HCT116 (cell line): Measurements from ENCODE around the gene CARD9. TPM values are rescaled to one million over a fixed set of nuclear protein-coding genes. Genes with fewer than 3 reads are reported as not detected.
A peak's percentile ranks its signal among the peaks of the same experiment; 100 is the strongest.

Experiments
- ATAC-seq: fragments of 200-7000 bp; cut with Tn5 transposase; 2 replicates; pipeline ENCODE4 v1.9.1; 2020; ENCODE audit warnings: mild to moderate bottlenecking, moderate library complexity
- BruUV-seq: library from RNA; stranded (reverse); fragments of 400-500 nt; replicated peaks from 2 replicates; lab custom pipeline; 2021; lab: Mats Ljungman, UMichigan
- CTCF ChIA-PET: fragments of 300-600 bp; sonication (Branson Sonifier 250); formaldehyde crosslinking; loops from one replicate; lab custom pipeline; 2021; ENCODE audit warnings: antibody characterized with exemption; lab: Charles Lee
- POLR2A ChIA-PET: fragments of 300-600, 350-600 bp; sonication (Branson Sonifier 250); formaldehyde crosslinking; loops from one replicate; lab custom pipeline; 2021; ENCODE audit warnings: antibody characterized with exemption; lab: Charles Lee
- RAD21 ChIA-PET, 2 experiments: fragments of 300-600 bp; sonication (Branson Sonifier 250); formaldehyde crosslinking; loops; one replicate each; lab custom pipeline; 2023; ENCODE audit warnings: low total read pairs in 2 of 2; ENCODE audit not compliant: uncharacterized antibody in 2 of 2, unreplicated experiment in 2 of 2, low non-redundant PET in 1 of 2; lab: Charles Lee
- DNase-seq: peaks from one replicate; pipeline ENCODE4 v3.0.0-alpha.2; 2010; ENCODE audit warnings: low read depth, low spot score
- H2AFZ ChIP-seq: fragments of 200-600 bp; shearing (Covaris generic), sonication (generic); 2 replicates; pipeline ENCODE4 v1.6.1; 2017; ENCODE audit warnings: low read depth, mixed run types, mixed read lengths, antibody characterized with exemption, low read length; ENCODE audit not compliant: poor library complexity, severe bottlenecking
- H3K27ac ChIP-seq: 2 replicates; pipeline ENCODE4 v1.5.1; 2012; ENCODE audit warnings: low read depth, low read length
- H3K27me3 ChIP-seq: fragments of 200-600 bp; sonication (generic); 2 replicates; pipeline ENCODE4 v1.6.1; 2016; ENCODE audit warnings: mixed run types, low read length, mixed read lengths; ENCODE audit not compliant: insufficient read depth
- H3K36me3 ChIP-seq, 2 experiments: fragments of 200-500 bp in 1 of 2; fragments of 200-600 bp in 1 of 2; sonication (Bioruptor generic) in 1 of 2; sonication (generic) in 1 of 2; 2 replicates each; pipeline versions ENCODE4 v1.5.1 to v1.6.1; 2014 to 2016; ENCODE audit warnings: low read length in 2 of 2, inconsistent platforms in 1 of 2, mixed read lengths in 1 of 2, mixed run types in 1 of 2; ENCODE audit not compliant: insufficient read depth in 2 of 2, control insufficient read depth in 1 of 2
- H3K4me1 ChIP-seq, 2 experiments: fragments of 200-600 bp in 1 of 2; sonication (generic) in 1 of 2; 2 replicates each; pipeline versions ENCODE4 v1.5.1 to v1.6.1; 2012 to 2017; ENCODE audit warnings: low read length in 2 of 2, inconsistent platforms in 1 of 2, mild to moderate bottlenecking in 1 of 2, mixed read lengths in 1 of 2, mixed run types in 1 of 2, moderate library complexity in 1 of 2; ENCODE audit not compliant: insufficient read depth in 2 of 2, control insufficient read depth in 1 of 2
- H3K4me2 ChIP-seq: fragments of 200-600 bp; sonication (generic); 2 replicates; pipeline ENCODE4 v1.6.1; 2017; ENCODE audit warnings: mixed run types, low read length, mixed read lengths
- H3K4me3 ChIP-seq, 2 experiments: fragments of 200-600 bp in 1 of 2; sonication (generic) in 1 of 2; replicated peaks in 1 of 2; 2 replicates each; pipeline ENCODE4 v1.5.1; 2011 to 2016; ENCODE audit warnings: low read length in 2 of 2, control low read depth in 1 of 2, low read depth in 1 of 2, mild to moderate bottlenecking in 1 of 2, mixed read lengths in 1 of 2, mixed run types in 1 of 2
- H3K79me2 ChIP-seq: fragments of 200-600 bp; sonication (generic); 2 replicates; pipeline ENCODE4 v1.6.1; 2017; ENCODE audit warnings: mild to moderate bottlenecking, mixed run types, low read length, moderate library complexity, mixed read lengths; ENCODE audit not compliant: insufficient read depth
- H3K9ac ChIP-seq: fragments of 200-600 bp; sonication (generic); 2 replicates; pipeline ENCODE4 v1.6.1; 2016; ENCODE audit warnings: low read length, mixed read lengths
- H3K9me2 ChIP-seq: fragments of 200-600 bp; sonication (generic), shearing (Covaris generic); 2 replicates; pipeline ENCODE4 v1.6.1; 2017; ENCODE audit warnings: mixed run types, mild to moderate bottlenecking, moderate library complexity; ENCODE audit not compliant: insufficient read depth
- H3K9me3 ChIP-seq, 2 experiments: fragments of 200-500 bp in 1 of 2; fragments of 200-600 bp in 1 of 2; sonication (Bioruptor generic) in 1 of 2; sonication (generic) in 1 of 2; 2 replicates each; pipeline ENCODE4 v1.6.1; 2014 to 2017; ENCODE audit warnings: low read length in 2 of 2, mixed read lengths in 2 of 2, inconsistent platforms in 1 of 2, low read depth in 1 of 2, mild to moderate bottlenecking in 1 of 2, mixed run types in 1 of 2, moderate library complexity in 1 of 2; ENCODE audit not compliant: control insufficient read depth in 1 of 2, insufficient read depth in 1 of 2
- H4K20me1 ChIP-seq: fragments of 200-600 bp; sonication (generic), shearing (Covaris generic); 2 replicates; pipeline ENCODE4 v1.6.1; 2017; ENCODE audit warnings: mixed run types, mild to moderate bottlenecking, moderate library complexity; ENCODE audit not compliant: insufficient read depth
- CTCF ChIP-seq, 3 experiments: fragments of 200-600 bp in 1 of 3; sonication (generic) in 1 of 3; IDR thresholded peaks in 2 of 3; conservative IDR thresholded peaks in 1 of 3; 2 replicates each; pipeline ENCODE4 v1.5.1; 2012 to 2017; ENCODE audit warnings: low read depth in 2 of 3, low read length in 2 of 3, antibody characterized with exemption in 1 of 3, borderline replicate concordance in 1 of 3, control low read depth in 1 of 3, mild to moderate bottlenecking in 1 of 3, mixed read lengths in 1 of 3, mixed run types in 1 of 3, moderate library complexity in 1 of 3; ENCODE audit not compliant: insufficient read depth in 1 of 3
- EZH2 ChIP-seq: fragments of 200-600 bp; sonication (generic); IDR thresholded peaks from 2 replicates; pipeline ENCODE4 v1.6.1; 2017; ENCODE audit warnings: antibody characterized with exemption, mixed run types
- MAX ChIP-seq: IDR thresholded peaks from 2 replicates; pipeline ENCODE4 v1.6.1; 2012
- intact Hi-C: fragments of 100-400 bp; cut with micrococcal nuclease; formaldehyde crosslinking; loops from 2 replicates; pipeline ENCODE4 v1.10.0; 2022
- total RNA-seq: library from RNA; stranded (reverse); gene quantifications from one replicate; pipeline ENCODE4 v1.2.1, GENCODE V29; 2021; ENCODE audit not compliant: unreplicated experiment

CARD9 gene
- total RNA-seq, 1 experiment from 2014 or later, result 1.2 TPM

GRCh38 chr9:136324501-136325300 is 48.8 kb downstream of the CARD9 start:
- no peak overlapping the region for H2AFZ ChIP-seq

More at GRCh38 chr9:136324501-136325300, 48.8 kb downstream of the CARD9 start:
- RAD21 ChIA-PET, result no interaction called here
- Histone ChIP-seq H3K9ac (no peak overlapping the region), H3K4me1 (peaks cover 8 to 42% of the 10 kb centered on the region in 2 experiments; a peak in 3 of 4 replicates), H3K27ac (no peak overlapping the region; the same call in 1 of the 2 replicates), H3K9me3 (no peaks in the 10 kb centered on the region), H4K20me1 (no peaks in the 10 kb centered on the region), H3K9me2 (no peaks in the 10 kb centered on the region), H3K4me2 (peak overlapping the region; percentile 17), H3K36me3 (no peaks in the 10 kb centered on the region), H3K79me2 (peaks cover 17% of the 10 kb centered on the region; the same call in 1 of the 2 replicates), H3K27me3 (no peaks in the 10 kb centered on the region), H3K4me3 (no peak overlapping the region)
- TF ChIP-seq EZH2, result no peak
- peak in 2 of 3 experiments; percentile 42 to 53; a peak in 4 of 6 replicates for TF ChIP-seq CTCF (IDR thresholded peaks at IDR 0.05 in 2 of 3, conservative IDR thresholded peaks at IDR 0.05 in 1 of 3; ENCODE audit: borderline replicate concordance in 1 of 3, insufficient read depth in 1 of 3, low read depth in 2 of 3, low read length in 2 of 3)
- peak; percentile 80 for TF ChIP-seq MAX
- intact Hi-C loops, result no loop called here
- ATAC-seq (peak; percentile 61), DNase-seq (no peak)
- BruUV-seq, result no TSS peak
- CTCF ChIA-PET, result interaction anchor here (0.6 to 1.8 kb wide), 5 partner anchors 13 to 38 kb away, joined by 3 to 8 read pairs (median 4); no protein-coding TSS in a partner anchor
- POLR2A ChIA-PET, result interaction anchor here (1.1 kb wide), 1 partner anchor 13 kb away, joined by 3 read pairs; no protein-coding TSS in a partner anchor
